Activated T-helper 2 cell treated with anti-CD3 and anti-CD28 coated beads, Interferon-gamma antibody, Interleukin-2, Interleukin-4, amounts not matched to agents 10 μg/mL and 5 μg/mL and 100 μg/mL, durations not matched to agents 14 hours and 24 hours and 36 hours (primary cell): ENCODE measurements around the gene SLC25A23. TPM values are rescaled to one million over a fixed set of nuclear protein-coding genes. Genes with fewer than 3 reads are reported as not detected.
A peak's percentile ranks its signal among the peaks of the same experiment; 100 is the strongest.

Source experiments
- DNase-seq: peaks from one replicate; pipeline ENCODE4 v3.0.0; 2021; ENCODE audit warnings: low spot score
- H3K27ac Mint-ChIP-seq: one replicate; pipeline ENCODE4 v1.8.0; 2021; ENCODE audit warnings: mixed read lengths
- H3K27me3 Mint-ChIP-seq: one replicate; pipeline ENCODE4 v1.8.0; 2021; ENCODE audit warnings: low read depth, mixed read lengths
- H3K36me3 Mint-ChIP-seq: one replicate; pipeline ENCODE4 v1.8.0; 2021; ENCODE audit warnings: low read depth, mixed read lengths
- H3K4me1 Mint-ChIP-seq: one replicate; pipeline ENCODE4 v1.8.0; 2021; ENCODE audit warnings: low read depth, mixed read lengths
- H3K4me3 Mint-ChIP-seq: one replicate; pipeline ENCODE4 v1.8.0; 2021; ENCODE audit warnings: low read depth, mild to moderate bottlenecking, moderate library complexity, mixed read lengths
- H3K9me3 Mint-ChIP-seq: one replicate; pipeline ENCODE4 v1.8.0; 2021; ENCODE audit warnings: mixed read lengths
- intact Hi-C: fragments of 100-400 bp; cut with micrococcal nuclease; formaldehyde crosslinking; loops from one replicate; pipeline ENCODE4 v1.15.1; 2023
- total RNA-seq: library from RNA; stranded (reverse); gene quantifications from 2 replicates; pipeline ENCODE4 v1.2.3, GENCODE V29; 2022

SLC25A23 gene
- total RNA-seq, 1 donor from 2014 or later = 20.1 TPM

- H3K4me1 Mint-ChIP-seq = peaks cover 21% of the 10 kb centered on the region
- peak within 1 kb of the TSS; percentile 96 for H3K27ac Mint-ChIP-seq
- peaks cover 3% of the 10 kb centered on the region for H3K9me3 Mint-ChIP-seq
- DNase-seq = no peak
- H3K36me3 Mint-ChIP-seq = peaks cover 44% of the 10 kb centered on the region
- H3K4me3 Mint-ChIP-seq = peak within 1 kb of the TSS; percentile 94
- intact Hi-C loops = loop anchor here (2.0 to 10.0 kb wide), 2 partner anchors 64 to 80 kb away; partner anchors contain the start of genes CLPP and TUBB4A
- no peaks in the 10 kb centered on the region for H3K27me3 Mint-ChIP-seq
Observed at GRCh38 chr19:6424195-6424938, 35.2 kb downstream of the SLC25A23 start, which contains the start of gene KHSRP. KHSRP (minus strand) TSS chr19:6424811; CDS start chr19:6424701, 110 bp downstream.

GRCh38 chr19:6423499-6424194 is 35.9 kb downstream of the SLC25A23 start:
- H3K36me3 Mint-ChIP-seq = peaks cover 51% of the 10 kb centered on the region
- peak overlapping the region; percentile 74 for H3K27ac Mint-ChIP-seq
- peak; percentile 44 for DNase-seq
- peaks cover 3% of the 10 kb centered on the region for H3K9me3 Mint-ChIP-seq
- peak overlapping the region; percentile 94 for H3K4me3 Mint-ChIP-seq
- no peaks in the 10 kb centered on the region for H3K27me3 Mint-ChIP-seq
- peaks cover 21% of the 10 kb centered on the region for H3K4me1 Mint-ChIP-seq
- intact Hi-C loops = loop anchor here (2.0 to 10.0 kb wide), 2 partner anchors 63 to 81 kb away; partner anchors contain the start of genes CLPP and TUBB4A

DNA sequence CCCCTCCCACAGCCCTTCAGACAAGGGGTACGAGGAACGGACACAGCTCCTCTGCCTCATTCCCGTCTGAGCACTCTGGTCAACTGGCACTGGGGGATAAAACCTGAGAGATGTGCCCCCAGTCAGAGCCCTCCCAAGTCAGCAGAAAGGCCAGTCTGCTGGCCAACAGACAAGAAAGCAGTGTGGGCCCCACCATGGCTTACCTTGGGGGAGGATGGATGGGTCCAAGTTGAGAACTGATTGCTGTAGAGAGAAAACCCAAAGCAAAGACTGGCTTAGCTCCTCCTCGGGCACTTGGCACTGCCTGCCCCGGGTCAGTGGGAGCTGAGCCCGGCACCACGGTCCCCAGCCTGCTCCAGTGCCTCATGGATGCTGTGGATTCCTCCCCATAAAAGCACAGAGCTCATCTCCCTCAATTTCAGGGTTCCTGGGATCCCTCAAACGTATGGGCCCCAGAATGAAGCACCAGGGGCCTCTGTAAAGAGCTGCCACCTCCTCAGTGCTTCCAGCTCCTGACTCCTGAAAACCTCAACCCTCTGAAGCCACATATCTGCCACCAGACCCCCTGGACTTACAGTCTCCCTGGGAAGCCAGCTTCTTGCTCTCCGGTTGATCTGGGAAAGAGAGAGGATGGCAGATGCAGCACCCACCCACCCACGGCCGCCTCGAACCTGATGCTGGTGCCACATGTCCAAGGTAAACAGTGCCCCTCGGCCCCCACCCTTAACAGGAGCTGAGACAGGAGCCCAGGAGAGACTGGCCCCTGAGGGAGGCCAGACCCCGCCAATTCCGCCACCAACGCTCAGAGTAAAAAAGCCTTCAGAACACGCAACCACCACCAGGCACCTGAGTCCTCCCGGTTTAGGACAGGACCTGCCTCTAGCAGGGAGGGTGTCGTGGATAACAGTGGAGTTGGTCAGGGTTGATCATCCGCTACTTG is 38.2 kb downstream of the SLC25A23 start:
- no peak overlapping the region for H3K4me3 Mint-ChIP-seq
- peaks cover 21% of the 10 kb centered on the region for H3K4me1 Mint-ChIP-seq
- intact Hi-C loops = loop anchor here (10.0 kb wide), 1 partner anchor 83 kb away; the partner anchor contains the start of gene TUBB4A
- H3K36me3 Mint-ChIP-seq = peaks cover 73% of the 10 kb centered on the region
- DNase-seq = no peak
- no peaks in the 10 kb centered on the region for H3K27me3 Mint-ChIP-seq
- H3K9me3 Mint-ChIP-seq = peaks cover 3% of the 10 kb centered on the region
- no peak overlapping the region for H3K27ac Mint-ChIP-seq

GRCh38 chr19:6418562-6418932 is 41.0 kb downstream of the SLC25A23 start:
- intact Hi-C loops = no loop called here
- no peaks in the 10 kb centered on the region for H3K27me3 Mint-ChIP-seq
- peaks cover 88% of the 10 kb centered on the region for H3K36me3 Mint-ChIP-seq
- no peak for DNase-seq
- H3K9me3 Mint-ChIP-seq = no peaks in the 10 kb centered on the region
- peaks cover 14% of the 10 kb centered on the region for H3K4me1 Mint-ChIP-seq
- H3K4me3 Mint-ChIP-seq = no peak overlapping the region
- no peak overlapping the region for H3K27ac Mint-ChIP-seq

GRCh38 chr19:6417713-6418561 is 41.7 kb downstream of the SLC25A23 start:
- Mint-ChIP-seq H3K27ac (no peak overlapping the region), H3K36me3 (peaks cover 82% of the 10 kb centered on the region), H3K4me1 (peaks cover 9% of the 10 kb centered on the region), H3K4me3 (no peak overlapping the region), H3K9me3 (no peaks in the 10 kb centered on the region), H3K27me3 (no peaks in the 10 kb centered on the region)
- DNase-seq = no peak
- intact Hi-C loops = no loop called here

DNA sequence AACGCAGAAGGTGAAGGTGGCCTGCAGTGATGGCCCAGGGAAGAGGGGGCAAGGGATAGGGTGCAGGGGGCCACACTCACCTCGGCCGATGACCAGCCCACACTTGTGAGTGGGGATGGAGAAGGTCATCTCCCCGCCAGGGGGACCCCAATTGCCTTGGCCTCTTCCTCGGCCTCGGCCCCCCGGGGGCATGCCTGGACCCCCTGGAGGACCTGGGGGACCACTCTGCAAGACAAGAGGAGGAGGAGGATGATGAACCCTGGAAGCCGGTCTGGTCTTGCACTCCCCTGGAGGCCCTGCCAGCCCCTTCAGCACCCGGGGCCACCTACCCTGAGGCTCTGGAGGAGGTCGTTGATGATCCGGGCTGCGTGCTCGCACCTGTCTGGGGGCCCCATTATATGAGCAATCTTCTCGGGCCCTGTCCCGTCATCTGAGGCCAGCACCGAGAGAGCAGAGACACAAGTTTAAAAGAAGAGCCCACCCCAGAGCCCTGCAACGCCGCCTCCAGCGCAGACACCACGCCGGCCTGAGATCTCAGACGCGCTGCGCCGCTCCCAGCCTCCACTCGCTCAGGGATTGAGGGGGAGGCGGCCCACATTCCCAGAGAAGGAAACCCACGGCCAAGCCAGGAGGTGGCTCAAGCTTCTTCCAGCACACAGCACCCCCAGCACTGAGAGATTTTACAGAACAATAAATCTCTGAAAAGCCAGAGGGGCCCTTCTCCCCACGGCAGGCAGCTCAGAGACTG is 42.8 kb downstream of the SLC25A23 start:
- no peak for DNase-seq
- Mint-ChIP-seq H3K4me3 (no peak overlapping the region), H3K27me3 (no peaks in the 10 kb centered on the region), H3K27ac (no peak overlapping the region), H3K4me1 (peaks cover 2% of the 10 kb centered on the region), H3K36me3 (peaks cover 71% of the 10 kb centered on the region), H3K9me3 (no peaks in the 10 kb centered on the region)
- intact Hi-C loops = no loop called here

- H3K4me3 Mint-ChIP-seq = no peak overlapping the region
- H3K36me3 Mint-ChIP-seq = peaks cover 60% of the 10 kb centered on the region
- no peaks in the 10 kb centered on the region for H3K4me1 Mint-ChIP-seq
- no peaks in the 10 kb centered on the region for H3K27me3 Mint-ChIP-seq
- no peak overlapping the region for H3K27ac Mint-ChIP-seq
- intact Hi-C loops = no loop called here
- DNase-seq = no peak
- H3K9me3 Mint-ChIP-seq = no peaks in the 10 kb centered on the region
Observed at GRCh38 chr19:6415591-6416190, 43.9 kb downstream of the SLC25A23 start.

- intact Hi-C loops = no loop called here
- no peak overlapping the region for H3K4me3 Mint-ChIP-seq
- H3K36me3 Mint-ChIP-seq = peaks cover 53% of the 10 kb centered on the region
- no peaks in the 10 kb centered on the region for H3K4me1 Mint-ChIP-seq
- H3K9me3 Mint-ChIP-seq = no peaks in the 10 kb centered on the region
- H3K27me3 Mint-ChIP-seq = no peaks in the 10 kb centered on the region
- DNase-seq = no peak
- H3K27ac Mint-ChIP-seq = no peak overlapping the region
Observed at GRCh38 chr19:6414793-6415590, 44.6 kb downstream of the SLC25A23 start.

DNA sequence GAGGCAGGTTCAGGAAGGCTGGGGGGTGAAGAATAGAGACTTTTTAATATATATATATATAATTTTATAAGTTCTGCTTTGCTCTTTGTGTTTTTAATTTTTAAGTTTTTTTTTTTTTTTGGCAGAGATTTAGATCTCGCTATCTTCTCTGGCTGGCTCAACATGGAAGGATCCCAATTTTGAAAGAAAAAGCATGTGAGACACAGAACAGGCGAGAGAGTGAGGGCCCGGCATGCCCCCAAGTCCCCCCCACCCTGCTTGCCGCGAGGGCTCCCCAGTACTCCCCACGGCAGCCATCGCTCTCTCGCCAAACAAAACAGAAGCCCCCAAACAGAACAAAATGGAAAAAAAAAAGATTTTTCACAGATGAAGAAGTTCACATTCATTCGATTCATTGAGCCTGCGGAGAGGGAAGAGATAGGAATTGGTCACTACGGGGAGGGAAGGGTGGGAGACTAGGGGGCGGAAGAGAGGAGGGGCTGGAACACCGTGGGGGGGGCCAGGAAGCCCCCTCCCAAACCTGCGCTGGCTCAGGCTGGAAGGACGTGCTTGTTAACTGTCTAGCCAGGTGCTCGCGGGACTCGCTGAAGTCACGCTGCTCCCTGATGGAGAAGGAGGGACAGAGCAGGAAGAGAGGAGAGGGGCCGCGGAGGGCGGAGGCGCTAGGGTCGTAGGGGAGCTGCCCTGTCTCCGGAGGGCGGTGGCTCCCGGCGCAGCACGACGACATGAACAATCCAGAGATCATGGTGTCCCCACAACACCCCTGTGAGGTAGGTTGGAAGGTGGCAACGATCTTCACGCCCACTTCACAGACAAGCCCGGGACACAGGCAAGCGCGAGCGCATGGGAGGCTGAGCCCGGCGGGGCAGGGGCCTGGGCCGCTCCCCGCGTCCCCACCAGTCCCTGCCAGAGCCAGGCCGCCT is 45.6 kb downstream of the SLC25A23 start:
- no peak overlapping the region for H3K27ac Mint-ChIP-seq
- DNase-seq = no peak
- peaks cover 46% of the 10 kb centered on the region for H3K36me3 Mint-ChIP-seq
- H3K4me3 Mint-ChIP-seq = no peak overlapping the region
- H3K9me3 Mint-ChIP-seq = no peaks in the 10 kb centered on the region
- intact Hi-C loops = no loop called here
- no peaks in the 10 kb centered on the region for H3K27me3 Mint-ChIP-seq
- no peaks in the 10 kb centered on the region for H3K4me1 Mint-ChIP-seq

- H3K36me3 Mint-ChIP-seq = peaks cover 39% of the 10 kb centered on the region
Observed at GRCh38 chr19:6413291-6413690, 46.3 kb downstream of the SLC25A23 start.

More at GRCh38 chr19:6413291-6413690, 46.3 kb downstream of the SLC25A23 start:
- H3K9me3 Mint-ChIP-seq = no peaks in the 10 kb centered on the region
- intact Hi-C loops = no loop called here
- H3K4me3 Mint-ChIP-seq = no peak overlapping the region
- H3K4me1 Mint-ChIP-seq = no peaks in the 10 kb centered on the region
- no peak for DNase-seq
- no peak overlapping the region for H3K27ac Mint-ChIP-seq
- no peaks in the 10 kb centered on the region for H3K27me3 Mint-ChIP-seq
